GM21528 (cell line): ENCODE results near the gene LRRC51.
"Not testable (repeated sequence)": the region's sequence is repeated elsewhere in the genome, so short reads cannot be mapped to it uniquely, and the experiment has no call there.

Experiments
- ATAC-seq: cut with Tn5 transposase; IDR thresholded peaks from one replicate; pipeline ENCODE4 v1.9.1; 2021; ENCODE audit warnings: mild to moderate bottlenecking, moderate library complexity; ENCODE audit not compliant: unreplicated experiment, low FRiP score

The LRRC51 gene

DNA sequence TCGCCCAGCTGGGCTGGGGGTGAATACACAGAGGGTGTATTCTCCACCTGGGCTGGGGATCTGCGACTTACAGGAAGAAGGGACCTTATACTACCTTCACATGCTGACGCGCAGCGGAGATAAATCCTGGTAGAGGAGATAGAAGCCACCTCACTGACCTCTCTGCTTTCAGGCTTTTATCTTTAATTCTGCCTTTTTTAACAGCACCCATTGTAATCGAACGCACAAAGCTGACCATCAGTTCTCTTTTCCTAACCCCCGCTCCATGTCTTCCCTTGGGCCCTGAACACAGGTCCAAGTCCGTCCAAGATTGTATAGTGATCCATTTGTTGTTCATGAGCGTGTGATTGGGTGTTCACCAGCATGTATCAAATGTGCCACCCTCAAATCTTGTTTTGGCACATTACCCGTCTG, 23.1 kb downstream of the LRRC51 start:
- ATAC-seq = no peak

DNA sequence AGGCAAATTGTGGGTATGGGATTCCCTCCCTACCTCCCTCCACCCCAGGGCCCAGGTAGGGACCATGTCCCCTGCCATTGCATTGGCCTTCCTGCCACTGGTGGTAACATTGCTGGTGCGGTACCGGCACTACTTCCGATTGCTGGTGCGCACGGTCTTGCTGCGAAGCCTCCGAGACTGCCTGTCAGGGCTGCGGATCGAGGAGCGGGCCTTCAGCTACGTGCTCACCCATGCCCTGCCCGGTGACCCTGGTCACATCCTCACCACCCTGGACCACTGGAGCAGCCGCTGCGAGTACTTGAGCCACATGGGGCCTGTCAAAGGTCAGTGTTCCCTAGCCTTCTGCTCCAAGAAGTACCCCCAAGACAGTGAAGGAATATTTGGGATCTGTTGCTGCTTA, 25.2 kb downstream of the LRRC51 start, which contains the start of gene TOMT:
Gene TOMT, plus strand, starts transcription at position 37 of the 400 bp plus-strand sequence. Its CDS starts 28 bp downstream, at position 65.
- ATAC-seq = no peak

DNA sequence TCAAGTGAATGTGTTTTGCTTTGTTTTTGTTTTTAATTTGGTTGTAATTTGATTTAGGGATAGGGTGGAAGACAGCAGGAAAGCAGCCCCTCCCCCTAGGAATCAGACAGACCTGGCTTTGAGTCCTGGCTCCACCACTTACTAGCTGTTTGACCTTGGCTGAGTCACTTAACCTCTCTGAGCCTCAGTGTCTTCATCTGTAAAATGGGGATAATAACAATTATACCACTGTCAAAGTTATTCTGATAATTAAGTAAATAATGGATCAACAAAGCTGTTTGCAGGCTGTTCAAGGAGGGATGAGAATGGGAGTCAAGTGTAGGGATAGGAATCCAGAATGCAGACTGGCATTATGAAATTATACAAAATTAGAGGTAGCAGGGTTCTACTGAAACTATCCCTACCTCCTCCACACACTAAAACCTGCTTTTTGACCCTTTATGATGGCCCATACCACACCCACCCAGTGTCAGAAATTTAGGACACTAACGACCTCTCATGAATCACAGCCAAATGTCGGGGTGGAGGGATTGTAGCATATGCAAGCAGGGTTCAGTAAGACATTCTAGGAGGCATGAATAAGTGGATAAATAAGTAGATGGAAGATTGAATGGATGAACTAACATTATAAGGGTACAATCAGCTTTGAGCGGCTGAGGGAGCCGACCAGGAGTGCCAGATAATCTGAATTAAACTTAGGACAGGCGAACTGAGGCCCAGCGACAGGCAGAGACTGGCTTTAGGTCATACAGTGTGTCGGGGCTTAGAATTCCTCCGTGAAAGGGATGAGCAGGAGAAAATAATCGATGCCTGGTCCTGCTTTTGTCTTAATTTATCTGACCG, 30.9 kb downstream of the LRRC51 start:
- peak; percentile 3 for ATAC-seq

DNA sequence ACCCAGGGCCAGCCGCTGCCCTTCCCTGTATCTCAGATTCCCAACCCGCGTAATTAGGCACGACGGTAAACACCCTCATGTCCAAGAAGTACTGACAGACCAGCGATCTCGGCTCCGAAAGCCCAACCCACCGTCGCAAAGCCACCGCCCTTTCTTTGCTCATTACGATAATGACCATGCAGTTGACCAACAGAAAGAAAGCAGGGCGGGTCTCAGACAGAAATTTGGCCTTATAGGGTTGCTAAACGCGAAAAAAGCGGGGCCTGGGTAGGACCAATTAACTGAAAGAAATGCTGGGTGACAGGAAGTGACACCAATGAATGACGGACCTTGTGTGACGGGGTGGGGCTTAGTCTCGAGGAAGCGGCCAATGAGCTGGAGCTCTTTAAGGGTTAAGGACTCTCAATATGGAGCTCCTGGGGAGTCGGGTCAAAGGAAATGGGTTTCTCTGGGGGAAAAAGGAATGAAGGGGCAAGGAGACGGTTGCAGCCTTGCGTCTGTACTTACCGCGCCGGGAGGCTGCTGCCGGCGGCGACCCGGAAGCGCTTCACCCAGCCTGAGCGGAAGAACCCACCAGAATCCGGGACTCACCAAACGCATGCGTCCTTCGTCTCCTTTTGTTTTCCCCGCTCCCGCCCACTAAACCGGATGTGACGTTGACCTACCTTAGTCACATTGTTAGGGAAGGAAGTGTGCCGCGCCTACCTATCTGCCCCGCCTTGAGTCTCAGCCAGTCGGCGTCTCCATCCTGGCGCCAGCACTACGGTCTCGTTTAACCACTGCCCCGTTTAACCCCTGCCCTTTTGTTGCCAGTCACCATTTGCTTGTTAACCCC, 31.7 kb downstream of the LRRC51 start, which contains the start of gene ANAPC15:
Gene ANAPC15, minus strand, starts transcription at position 553 of the 835 bp plus-strand sequence. CDS start 1,419 bp downstream, outside the sequence.
- ATAC-seq = peak; percentile 85

DNA sequence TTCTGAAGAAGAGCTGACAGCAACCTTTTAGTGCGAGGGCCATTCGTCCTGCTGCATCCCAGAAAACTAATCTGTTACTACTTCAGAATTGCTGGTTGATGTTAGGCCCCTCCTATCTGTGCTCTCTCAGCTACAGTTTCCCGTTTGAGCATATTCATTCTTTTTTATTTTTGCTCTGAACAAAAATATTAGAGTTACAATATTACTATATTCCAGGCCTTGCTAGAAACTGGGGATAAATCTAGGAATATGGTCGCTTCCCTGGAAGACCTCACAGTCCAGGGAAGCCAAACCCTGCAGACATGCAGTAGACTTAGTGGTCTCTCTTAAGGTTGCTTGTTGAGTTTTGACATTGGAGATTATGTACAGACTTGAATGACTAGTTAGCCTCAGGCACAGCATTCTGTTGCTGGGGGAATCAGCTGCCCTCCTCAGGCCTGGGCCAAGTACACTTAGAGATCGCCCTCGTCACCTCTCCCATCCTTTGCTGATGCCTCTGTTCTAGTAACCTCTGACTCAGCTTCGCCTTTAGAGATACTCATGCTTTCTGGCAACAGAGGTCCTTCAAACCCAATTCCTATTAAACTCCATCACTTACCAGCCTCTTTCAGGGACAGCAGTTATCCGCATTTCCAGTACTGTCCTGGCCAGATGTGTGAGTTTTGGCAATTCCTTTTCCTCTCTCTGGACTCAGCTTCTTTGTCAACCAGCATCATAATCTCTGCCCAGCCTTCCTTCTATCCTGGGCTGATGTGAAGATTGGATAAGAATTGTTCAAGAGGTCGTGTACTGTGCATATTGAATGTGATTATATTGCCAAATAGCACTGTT, 32.5 kb downstream of the LRRC51 start:
- no peak for ATAC-seq

DNA sequence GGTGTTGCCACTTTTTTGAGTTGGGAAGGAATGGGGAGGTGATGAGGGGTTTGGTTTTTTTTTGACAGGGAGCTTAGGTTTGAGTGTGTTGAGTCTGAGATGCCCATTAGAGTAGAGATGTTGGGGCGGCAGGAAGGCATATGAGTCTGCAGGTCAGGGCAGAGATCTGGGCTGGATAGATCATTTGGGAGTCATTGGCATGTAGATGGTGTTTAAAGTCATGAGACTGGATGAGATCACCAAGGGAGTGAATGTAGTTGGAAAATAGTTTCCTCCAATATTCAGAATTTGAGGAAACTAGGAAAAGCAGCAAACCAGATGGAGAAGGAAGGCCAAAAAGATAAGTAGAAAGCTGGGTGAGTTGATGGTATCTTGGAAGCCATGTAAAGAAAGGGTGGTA, 33.9 kb downstream of the LRRC51 start:
- no peak for ATAC-seq

DNA sequence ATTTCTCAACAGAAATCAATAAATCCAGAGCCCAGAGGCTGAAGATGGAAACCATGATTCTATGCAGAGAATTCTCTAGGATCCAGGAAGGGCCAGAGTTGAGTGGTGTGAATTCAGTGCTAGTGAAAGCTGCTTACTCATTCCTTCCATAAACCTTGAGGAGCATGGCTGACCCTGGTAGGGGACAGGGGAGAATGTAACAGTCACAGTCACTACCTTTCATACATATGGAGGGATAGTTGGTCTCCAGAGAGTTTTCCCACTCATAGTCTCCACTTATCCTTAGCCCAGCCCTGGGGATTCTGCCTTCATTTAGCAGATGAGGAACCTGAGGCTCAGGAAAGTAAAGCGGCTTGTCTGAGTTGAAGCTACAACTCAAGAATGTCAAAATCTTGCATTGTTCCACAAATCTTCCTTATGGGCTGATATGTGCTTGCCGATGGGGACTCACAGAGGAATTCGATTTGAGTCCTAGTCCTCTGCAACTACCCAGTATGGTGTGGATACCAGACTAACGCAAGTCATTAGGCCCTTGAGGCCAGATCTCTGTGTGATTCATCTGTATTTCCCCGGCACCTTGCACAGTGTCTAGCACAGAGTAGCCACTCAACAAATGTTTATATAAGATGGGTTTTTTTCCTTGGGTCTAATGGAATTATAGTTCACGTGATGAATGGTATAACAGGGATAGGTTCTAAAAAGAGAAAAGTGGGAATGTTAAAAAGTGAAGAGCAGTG, 35.5 kb downstream of the LRRC51 start:
- no peak for ATAC-seq

DNA sequence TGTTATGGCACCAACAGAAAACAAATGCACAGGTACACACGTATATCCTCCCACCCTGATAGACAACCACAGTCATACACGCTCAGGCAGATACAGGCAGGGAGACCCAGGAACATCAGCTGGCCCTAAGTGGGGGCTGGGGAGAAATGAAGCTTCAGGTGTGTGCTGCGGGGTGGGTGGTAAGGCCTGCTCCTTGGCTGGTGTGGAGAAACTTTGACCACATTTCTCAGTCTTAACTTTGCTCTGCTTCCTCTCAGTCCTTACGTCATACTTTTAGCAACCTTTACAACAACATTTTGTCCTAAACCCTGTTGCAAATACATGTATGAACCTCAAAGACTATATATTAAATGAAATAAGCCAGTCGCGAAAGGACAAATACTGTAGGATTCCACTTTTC, 38.5 kb downstream of the LRRC51 start:
- ATAC-seq = no peak

DNA sequence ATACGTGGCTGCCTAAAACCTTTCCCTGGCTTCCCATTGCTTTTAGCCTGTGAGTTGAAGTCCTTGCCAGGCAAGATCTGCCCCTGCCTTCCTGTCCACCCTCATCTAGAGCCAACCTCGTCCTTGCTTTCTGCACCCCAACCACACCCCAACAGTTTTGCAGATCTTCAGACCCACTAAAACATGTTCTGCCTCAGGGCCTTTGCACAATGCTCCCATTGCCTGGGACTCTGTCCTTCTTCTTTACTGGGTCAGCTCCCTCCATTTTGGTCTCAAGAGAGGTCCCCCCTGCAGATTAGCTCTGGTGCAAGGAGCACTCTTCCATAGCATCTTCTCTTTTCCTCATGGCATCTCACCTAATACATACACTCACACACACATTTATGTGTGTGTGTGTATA, 40.3 kb downstream of the LRRC51 start:
- no peak for ATAC-seq

DNA sequence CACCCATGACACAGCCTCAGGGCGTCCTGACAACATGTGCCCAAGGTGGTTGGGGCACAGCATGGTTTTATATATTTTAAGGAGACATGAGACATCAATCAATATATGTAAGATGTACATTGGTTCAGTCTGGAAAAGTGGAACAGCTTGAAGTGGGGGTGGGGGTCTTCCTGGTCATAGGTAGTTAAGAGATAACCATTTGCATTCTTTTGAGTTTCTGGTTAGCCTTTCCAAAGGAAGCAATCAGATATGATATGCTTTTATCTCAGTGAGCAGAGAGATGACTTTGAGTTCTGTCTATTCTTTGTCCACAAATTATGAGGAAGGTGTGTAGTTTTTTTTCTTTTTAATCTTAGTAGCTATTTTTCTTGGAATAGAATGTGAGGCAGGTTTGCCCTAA, 42.0 kb downstream of the LRRC51 start:
- ATAC-seq = no peak

DNA sequence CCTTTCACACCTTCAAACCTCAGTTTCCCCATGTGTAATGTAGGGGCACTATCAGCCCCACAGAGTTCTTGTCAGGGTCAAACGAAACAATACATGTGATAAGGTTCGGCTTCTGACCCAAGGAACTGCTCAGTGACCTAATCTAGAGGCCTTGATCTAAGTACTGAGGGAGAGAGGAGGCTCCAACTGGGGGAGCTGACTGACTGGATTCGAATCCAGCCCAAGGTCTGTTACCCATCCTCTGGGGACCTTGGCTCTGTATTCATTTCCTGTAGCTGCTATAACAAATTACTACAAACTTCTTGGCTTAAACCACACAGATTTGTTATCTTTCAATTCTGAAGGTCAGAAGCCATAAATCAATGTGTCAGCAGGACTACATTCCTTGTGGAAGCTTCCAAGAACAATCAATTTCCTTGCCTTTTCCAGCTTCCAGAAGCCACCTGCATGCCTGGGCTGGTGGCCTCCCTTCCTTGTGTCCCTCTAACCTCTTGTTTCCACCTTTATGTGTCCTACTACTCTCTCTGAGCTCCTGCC, 42.5 kb downstream of the LRRC51 start:
- no peak for ATAC-seq

DNA sequence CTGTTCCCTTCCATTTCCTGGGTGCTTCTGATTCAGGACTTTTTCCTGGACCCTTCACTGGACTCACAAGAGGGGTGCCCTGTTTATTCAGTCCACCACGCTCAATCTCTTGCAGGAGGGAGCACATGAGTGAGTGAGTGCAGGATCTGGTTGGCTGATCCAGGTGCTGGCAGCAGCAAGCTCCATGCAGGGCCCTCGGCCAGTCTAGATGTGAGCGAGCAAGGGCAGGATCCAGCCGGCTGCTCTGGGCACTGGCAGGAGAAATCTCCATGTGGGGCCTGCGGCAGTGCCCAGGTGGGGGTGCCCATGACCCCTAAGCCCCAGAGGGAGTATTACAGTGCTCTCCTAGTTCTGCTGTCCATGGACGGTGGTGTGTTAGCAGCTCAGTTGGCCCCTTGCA, 43.4 kb downstream of the LRRC51 start:
- ATAC-seq = no peak

DNA sequence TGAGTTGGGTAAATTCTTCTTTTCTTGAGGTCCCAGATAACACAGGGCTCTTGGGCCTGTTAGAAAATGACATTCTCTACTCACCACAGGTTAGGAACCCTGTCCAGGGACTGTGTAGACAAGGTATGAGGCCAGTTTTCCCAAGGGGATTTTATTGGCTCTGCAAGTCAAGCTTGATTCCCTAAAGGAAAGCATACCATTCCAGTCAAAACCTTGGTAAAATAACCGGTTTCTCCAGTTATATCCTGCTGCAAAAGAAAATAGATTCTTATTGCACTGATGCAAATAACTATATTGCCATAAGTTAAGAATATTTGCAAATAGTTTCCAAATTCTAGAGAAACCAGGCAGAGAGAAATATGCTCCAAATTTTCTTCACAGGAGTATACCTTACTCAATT, 45.3 kb downstream of the LRRC51 start:
- ATAC-seq = no peak

DNA sequence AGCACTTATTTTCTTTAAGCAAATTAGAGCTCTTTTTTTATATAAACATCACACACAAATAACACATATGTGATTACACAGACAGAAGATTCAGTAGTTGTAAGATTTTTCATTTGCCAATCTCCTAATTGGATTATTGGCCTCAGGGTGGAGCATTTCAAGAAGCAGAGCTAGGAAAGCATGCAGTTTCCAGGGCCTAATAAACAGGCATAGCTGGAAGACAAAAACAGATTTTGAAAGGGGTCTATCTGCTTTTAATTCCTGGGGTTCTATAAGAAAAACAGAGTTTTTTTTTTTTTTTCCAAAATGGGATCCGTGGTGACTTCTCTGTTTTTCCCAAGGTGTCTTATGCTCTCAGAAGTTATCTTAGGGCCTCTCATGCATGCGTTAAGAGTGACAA, 47.3 kb downstream of the LRRC51 start:
- ATAC-seq = no peak

DNA sequence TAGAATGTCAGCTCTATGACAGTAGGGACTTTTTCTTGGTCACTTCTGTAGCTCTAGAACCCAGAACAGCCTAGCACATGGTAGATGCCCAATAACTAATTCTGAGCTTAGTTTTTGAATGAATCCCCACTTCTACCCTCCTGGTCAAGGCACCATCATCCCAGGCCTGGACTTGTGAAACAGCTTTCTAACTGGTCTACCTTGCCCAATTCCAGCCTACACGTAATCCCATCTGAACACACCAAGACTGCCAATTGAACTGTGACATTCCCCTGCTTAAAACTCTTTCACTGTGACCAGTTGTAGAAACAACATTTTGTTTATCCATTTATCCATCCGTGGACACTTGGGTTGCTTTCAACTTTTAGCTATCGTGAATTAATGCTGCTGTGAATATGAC, 48.7 kb downstream of the LRRC51 start:
- ATAC-seq = no peak

DNA sequence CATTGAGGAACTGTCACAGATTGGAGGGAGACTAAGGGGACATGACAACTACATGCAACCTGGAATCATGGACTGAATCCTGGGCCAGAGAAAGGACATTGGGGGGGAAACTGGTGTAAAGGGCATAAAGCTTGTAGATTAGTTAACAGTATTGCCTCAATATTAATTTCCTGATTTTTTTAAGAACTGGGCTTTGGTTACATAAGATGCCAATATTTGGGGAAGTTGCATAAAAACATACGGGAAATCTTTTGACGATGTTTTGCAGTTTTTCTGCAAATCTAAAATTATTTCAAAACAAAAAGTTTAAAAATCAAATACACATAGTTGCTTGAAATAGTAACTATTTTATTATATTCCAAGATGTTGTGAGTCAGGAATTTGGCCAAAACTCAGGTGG, 52.0 kb downstream of the LRRC51 start:
- no peak for ATAC-seq

DNA sequence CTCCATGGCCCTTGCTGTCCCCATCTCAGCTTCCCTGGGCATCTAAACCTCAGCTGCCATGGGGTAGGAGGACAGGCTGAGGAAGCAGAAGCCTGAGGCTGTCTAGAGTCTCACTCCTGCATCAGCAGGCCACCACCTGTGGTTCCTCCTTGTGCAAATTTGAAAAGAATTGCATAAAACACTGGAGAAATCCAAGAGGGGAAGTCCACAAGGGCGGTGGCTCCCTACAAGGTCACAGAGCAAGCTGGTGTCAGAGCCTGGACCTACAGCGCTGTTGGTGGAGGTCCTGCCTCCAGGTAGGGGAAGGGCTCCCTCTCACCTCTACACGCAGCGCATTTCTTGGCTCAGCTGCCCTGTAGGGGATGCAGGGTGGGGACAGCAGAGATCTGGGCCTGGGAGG, 54.8 kb downstream of the LRRC51 start, which contains the start of gene FOLR3:
Gene FOLR3, plus strand, starts transcription at position 253 of the 400 bp plus-strand sequence. CDS start 228 bp downstream, outside the sequence.
- not testable (repeated sequence) for ATAC-seq

DNA sequence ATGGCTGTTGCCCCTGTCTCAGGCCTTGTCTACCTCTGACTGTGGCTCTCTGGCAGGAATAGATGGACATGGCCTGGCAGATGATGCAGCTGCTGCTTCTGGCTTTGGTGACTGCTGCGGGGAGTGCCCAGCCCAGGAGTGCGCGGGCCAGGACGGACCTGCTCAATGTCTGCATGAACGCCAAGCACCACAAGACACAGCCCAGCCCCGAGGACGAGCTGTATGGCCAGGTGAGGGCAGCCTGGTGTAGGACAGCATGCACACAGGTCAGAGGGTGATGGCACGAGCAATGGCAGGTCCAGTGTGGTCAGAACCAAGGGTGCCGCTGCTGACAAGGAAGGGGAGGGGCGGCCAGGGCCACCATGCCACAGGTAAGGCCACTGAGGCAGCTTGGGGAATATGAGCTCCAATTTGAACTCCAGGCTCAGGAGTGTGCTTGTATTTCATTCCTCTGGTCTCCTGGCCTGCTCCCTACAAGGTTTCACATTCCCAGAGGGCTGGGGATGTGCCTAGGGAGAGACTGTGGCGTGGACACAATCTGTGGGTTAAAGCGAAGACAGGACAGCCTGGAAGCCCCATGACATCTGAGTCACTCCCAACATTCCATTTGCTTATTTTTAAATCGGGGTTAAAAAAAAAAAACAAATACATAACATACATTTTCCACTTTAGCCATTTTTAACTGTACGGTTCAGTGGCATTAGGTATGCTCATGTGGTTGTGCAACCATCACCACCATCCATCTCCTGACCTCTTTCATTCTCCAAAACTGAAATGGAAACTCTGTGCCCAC, 55.4 kb downstream of the LRRC51 start:
- no peak for ATAC-seq
